ELR (cell line): Measurements from ENCODE around the gene WSCD2.

Experiments
- DNase-seq: peaks from one replicate; pipeline ENCODE4 v3.0.0-alpha.2; 2015; ENCODE audit warnings: low read depth

The WSCD2 gene

GRCh38 chr12:108235985-108236263 lies 106.8 kb downstream of the WSCD2 start:
- DNase-seq = no peak

- DNase-seq = no peak
Measured at GRCh38 chr12:108236366-108236765, 107.3 kb downstream of the WSCD2 start.

- DNase-seq = peak; percentile 39
Measured at GRCh38 chr12:108237272-108237671, 108.2 kb downstream of the WSCD2 start.

GRCh38 chr12:108238474-108238873 lies 109.4 kb downstream of the WSCD2 start:
- DNase-seq = no peak

- DNase-seq = no peak
Measured at GRCh38 chr12:108239378-108239777, 110.3 kb downstream of the WSCD2 start.

GRCh38 chr12:108240027-108240785 lies 111.1 kb downstream of the WSCD2 start:
- no peak for DNase-seq

GRCh38 chr12:108240928-108241327 lies 111.8 kb downstream of the WSCD2 start:
- DNase-seq = no peak

- peak; percentile 3 for DNase-seq
Measured at GRCh38 chr12:108241986-108242703, 113.1 kb downstream of the WSCD2 start.

GRCh38 chr12:108247130-108247529 lies 118.0 kb downstream of the WSCD2 start:
- DNase-seq = no peak

GRCh38 chr12:108248011-108248410 lies 118.9 kb downstream of the WSCD2 start:
- DNase-seq = no peak

- no peak for DNase-seq
Measured at GRCh38 chr12:108252523-108252922, 123.4 kb downstream of the WSCD2 start.

GRCh38 chr12:108253540-108253939 lies 124.5 kb downstream of the WSCD2 start:
- DNase-seq = no peak

GRCh38 chr12:108254030-108254429 lies 124.9 kb downstream of the WSCD2 start:
- DNase-seq = no peak

- no peak for DNase-seq
Measured at GRCh38 chr12:108254517-108255251, 125.6 kb downstream of the WSCD2 start.

- no peak for DNase-seq
Measured at GRCh38 chr12:108255252-108255602, 126.1 kb downstream of the WSCD2 start.

- no peak for DNase-seq
Measured at GRCh38 chr12:108257004-108257403, 127.9 kb downstream of the WSCD2 start.

- DNase-seq = no peak
Measured at GRCh38 chr12:108257610-108258106, 128.6 kb downstream of the WSCD2 start.

GRCh38 chr12:108260039-108260438 lies 131.0 kb downstream of the WSCD2 start:
- DNase-seq = no peak

- DNase-seq = no peak
Measured at GRCh38 chr12:108260969-108261368, 131.9 kb downstream of the WSCD2 start.

- DNase-seq = no peak
Measured at GRCh38 chr12:108265505-108265904, 136.4 kb downstream of the WSCD2 start.

GRCh38 chr12:108266131-108266530 lies 137.0 kb downstream of the WSCD2 start:
- DNase-seq = no peak

GRCh38 chr12:108267450-108267849 lies 138.4 kb downstream of the WSCD2 start:
- DNase-seq = no peak

GRCh38 chr12:108268397-108268796 lies 139.3 kb downstream of the WSCD2 start:
- no peak for DNase-seq
